ENCODE results near the gene TGM6.
A peak's percentile ranks its signal among the peaks of the same experiment; 100 is the strongest.

GRCh38 chr20:2451939-2452732 lies 71.4 kb downstream of the TGM6 start:
- TF ChIP-seq, protein P1, sequence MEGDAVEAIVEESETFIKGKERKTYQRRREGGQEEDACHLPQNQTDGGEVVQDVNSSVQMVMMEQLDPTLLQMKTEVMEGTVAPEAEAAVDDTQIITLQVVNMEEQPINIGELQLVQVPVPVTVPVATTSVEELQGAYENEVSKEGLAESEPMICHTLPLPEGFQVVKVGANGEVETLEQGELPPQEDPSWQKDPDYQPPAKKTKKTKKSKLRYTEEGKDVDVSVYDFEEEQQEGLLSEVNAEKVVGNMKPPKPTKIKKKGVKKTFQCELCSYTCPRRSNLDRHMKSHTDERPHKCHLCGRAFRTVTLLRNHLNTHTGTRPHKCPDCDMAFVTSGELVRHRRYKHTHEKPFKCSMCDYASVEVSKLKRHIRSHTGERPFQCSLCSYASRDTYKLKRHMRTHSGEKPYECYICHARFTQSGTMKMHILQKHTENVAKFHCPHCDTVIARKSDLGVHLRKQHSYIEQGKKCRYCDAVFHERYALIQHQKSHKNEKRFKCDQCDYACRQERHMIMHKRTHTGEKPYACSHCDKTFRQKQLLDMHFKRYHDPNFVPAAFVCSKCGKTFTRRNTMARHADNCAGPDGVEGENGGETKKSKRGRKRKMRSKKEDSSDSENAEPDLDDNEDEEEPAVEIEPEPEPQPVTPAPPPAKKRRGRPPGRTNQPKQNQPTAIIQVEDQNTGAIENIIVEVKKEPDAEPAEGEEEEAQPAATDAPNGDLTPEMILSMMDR (IDR thresholded peaks at IDR 0.05) = peak; percentile 70 to 92 (median 80)
- no peak for TF ChIP-seq POLR2A (IDR thresholded peaks at IDR 0.05)
